KMS-11 (cell line): ENCODE results near the gene RFTN1.

Experiments
- H2AFZ ChIP-seq: fragments of 200-600 bp; sonication (generic); 2 replicates; pipeline ENCODE4 v1.6.1; 2016; ENCODE audit warnings: antibody characterized with exemption, mixed run types, low read depth
- H3K27ac ChIP-seq: fragments of 200-600 bp; sonication (generic); 2 replicates; pipeline ENCODE4 v1.6.1; 2016; ENCODE audit warnings: mild to moderate bottlenecking, mixed run types
- H3K27me3 ChIP-seq: fragments of 200-600 bp; sonication (generic); 2 replicates; pipeline ENCODE4 v1.6.1; 2017; ENCODE audit warnings: mild to moderate bottlenecking, low read depth, mixed run types, moderate library complexity; ENCODE audit not compliant: insufficient read depth
- H3K36me3 ChIP-seq: fragments of 200-600 bp; sonication (generic); 2 replicates; pipeline ENCODE4 v1.6.1; 2017; ENCODE audit warnings: mild to moderate bottlenecking, mixed run types; ENCODE audit not compliant: insufficient read depth
- H3K4me1 ChIP-seq: fragments of 200-600 bp; sonication (generic); 2 replicates; pipeline ENCODE4 v1.6.1; 2016; ENCODE audit warnings: mild to moderate bottlenecking, low read depth, mixed run types; ENCODE audit not compliant: poor library complexity, severe bottlenecking
- H3K4me2 ChIP-seq: fragments of 200-600 bp; sonication (generic); 2 replicates; pipeline ENCODE4 v1.7.0; 2016; ENCODE audit warnings: mild to moderate bottlenecking, mixed run types
- H3K4me3 ChIP-seq: fragments of 200-600 bp; sonication (generic); IDR thresholded peaks from 2 replicates; pipeline ENCODE4 v1.6.1; 2017; ENCODE audit warnings: low read depth, low read length, mixed read lengths; ENCODE audit not compliant: insufficient read depth
- H3K79me2 ChIP-seq: fragments of 200-600 bp; sonication (generic); 2 replicates; pipeline ENCODE4 v1.6.1; 2016; ENCODE audit warnings: low read depth, mixed run types; ENCODE audit not compliant: insufficient read depth
- H3K9ac ChIP-seq: fragments of 200-600 bp; sonication (generic); 2 replicates; pipeline ENCODE4 v1.6.1; 2016; ENCODE audit warnings: mild to moderate bottlenecking, mixed run types
- H4K20me1 ChIP-seq: fragments of 200-600 bp; sonication (generic); 2 replicates; pipeline ENCODE4 v1.6.1; 2016; ENCODE audit warnings: mild to moderate bottlenecking, mixed run types; ENCODE audit not compliant: insufficient read depth
- CTCF ChIP-seq: fragments of 200-600 bp; sonication (generic); conservative IDR thresholded peaks from 2 replicates; pipeline ENCODE4 v1.6.1; 2017; ENCODE audit warnings: low read depth, mild to moderate bottlenecking, antibody characterized with exemption, low read length, moderate library complexity, mixed read lengths

The RFTN1 gene

DNA sequence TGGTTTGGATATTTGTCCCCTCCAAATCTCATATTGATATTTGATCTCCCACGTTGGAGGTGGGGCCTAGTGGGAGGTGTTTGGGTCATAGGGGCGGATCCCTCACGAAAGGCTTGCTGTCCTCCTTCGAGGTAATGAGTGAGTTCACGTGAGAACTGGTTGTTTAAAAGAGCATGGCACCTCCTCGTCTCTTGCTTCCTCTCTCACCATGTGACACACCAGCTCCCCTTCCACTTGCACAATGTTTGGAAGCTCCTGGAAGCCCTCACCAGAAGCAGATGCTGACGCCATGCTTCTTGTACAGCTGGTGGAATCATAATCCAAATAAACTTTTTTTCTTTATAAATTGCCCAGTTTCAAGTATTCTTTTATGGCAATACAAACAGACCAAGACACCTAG is 38.6 kb downstream of the RFTN1 start:
- no peaks in the 10 kb centered on the region for H3K4me1 ChIP-seq
- H3K4me2 ChIP-seq, result no peak overlapping the region
- H4K20me1 ChIP-seq, result no peaks in the 10 kb centered on the region
- no peak overlapping the region for H3K9ac ChIP-seq
- no peaks in the 10 kb centered on the region for H3K79me2 ChIP-seq
- H3K4me3 ChIP-seq, result no peak overlapping the region
- no peak overlapping the region for H3K27ac ChIP-seq
- no peaks in the 10 kb centered on the region for H3K36me3 ChIP-seq
- H3K27me3 ChIP-seq, result no peaks in the 10 kb centered on the region
- no peak for TF ChIP-seq CTCF
- H2AFZ ChIP-seq, result no peak overlapping the region

- no peak overlapping the region for H3K4me2 ChIP-seq
- H4K20me1 ChIP-seq, result no peaks in the 10 kb centered on the region
- no peaks in the 10 kb centered on the region for H3K27me3 ChIP-seq
- no peak overlapping the region for H3K9ac ChIP-seq
- H3K4me3 ChIP-seq, result no peak overlapping the region
- no peak overlapping the region for H2AFZ ChIP-seq
- H3K4me1 ChIP-seq, result no peaks in the 10 kb centered on the region
- H3K27ac ChIP-seq, result no peak overlapping the region
- no peak for TF ChIP-seq CTCF
- no peaks in the 10 kb centered on the region for H3K36me3 ChIP-seq
- H3K79me2 ChIP-seq, result no peaks in the 10 kb centered on the region
Measured at GRCh38 chr3:16474216-16474615, 39.3 kb downstream of the RFTN1 start.

GRCh38 chr3:16472593-16472992 is 40.9 kb downstream of the RFTN1 start:
- H3K27me3 ChIP-seq, result no peaks in the 10 kb centered on the region
- no peak overlapping the region for H3K27ac ChIP-seq
- no peak for TF ChIP-seq CTCF
- H3K9ac ChIP-seq, result no peak overlapping the region
- no peaks in the 10 kb centered on the region for H3K4me1 ChIP-seq
- H3K36me3 ChIP-seq, result no peaks in the 10 kb centered on the region
- no peak overlapping the region for H3K4me3 ChIP-seq
- no peak overlapping the region for H3K4me2 ChIP-seq
- H2AFZ ChIP-seq, result no peak overlapping the region
- H3K79me2 ChIP-seq, result no peaks in the 10 kb centered on the region
- no peaks in the 10 kb centered on the region for H4K20me1 ChIP-seq

DNA sequence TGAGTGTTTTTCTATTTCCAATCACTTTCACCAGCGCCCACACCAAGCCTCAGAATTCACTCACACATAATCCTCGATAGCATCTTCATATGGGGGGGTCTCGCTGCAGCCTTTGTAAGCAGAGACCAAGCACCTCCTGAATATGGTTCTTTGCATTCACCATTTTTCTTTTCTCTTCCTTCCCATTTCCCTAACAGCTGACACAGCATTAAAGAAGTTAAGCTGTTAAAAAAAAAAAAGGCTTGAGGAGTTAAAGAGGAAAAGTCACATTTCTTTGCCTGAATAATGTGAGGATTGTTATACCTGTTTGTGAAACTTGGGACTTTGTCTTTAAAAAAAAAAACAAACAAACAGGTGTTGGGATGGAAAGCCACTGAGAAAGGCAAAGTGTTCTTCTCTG is 41.6 kb downstream of the RFTN1 start:
- no peak overlapping the region for H3K4me2 ChIP-seq
- H3K36me3 ChIP-seq, result no peaks in the 10 kb centered on the region

More for the DNA sequence above, 41.6 kb downstream of the RFTN1 start:
- Histone ChIP-seq H4K20me1 (no peaks in the 10 kb centered on the region), H3K27me3 (no peaks in the 10 kb centered on the region), H2AFZ (no peak overlapping the region), H3K9ac (no peak overlapping the region), H3K27ac (no peak overlapping the region), H3K4me3 (no peak overlapping the region), H3K4me1 (no peaks in the 10 kb centered on the region), H3K79me2 (no peaks in the 10 kb centered on the region)
- no peak for TF ChIP-seq CTCF
